Endothelial cell of umbilical vein (primary cell): ENCODE results near the gene PRDM2. TPM values are rescaled to one million over a fixed set of nuclear protein-coding genes. Genes with fewer than 3 reads are reported as not detected.

Source experiments
- BruUV-seq: library from RNA; stranded (reverse); fragments of 400-500 nt; replicated peaks from 2 replicates; lab custom pipeline; 2021; lab: Mats Ljungman, UMichigan
- CTCF ChIA-PET: fragments of 300-600, 350-600 bp; sonication (Branson Sonifier 250); formaldehyde crosslinking; loops from one replicate; lab custom pipeline; 2021; ENCODE audit warnings: antibody characterized with exemption, inconsistent platforms; lab: Charles Lee
- POLR2A ChIA-PET: fragments of 300-600, 350-600 bp; sonication (Branson Sonifier 250); formaldehyde crosslinking; loops from one replicate; lab custom pipeline; 2021; ENCODE audit warnings: antibody characterized with exemption, inconsistent platforms; lab: Charles Lee
- DNase-seq: peaks from one replicate; pipeline ENCODE4 v3.0.0-alpha.2; 2011; ENCODE audit warnings: low read depth, low spot score
- FAIRE-seq: peaks from 2 replicates; lab custom pipeline; 2011; peaks lifted over from hg19 to GRCh38; lab: Jason Lieb, UNC
- H2AFZ ChIP-seq: 2 replicates; pipeline ENCODE4 v1.6.0; 2012; ENCODE audit warnings: low read depth, low read length, control low read depth, inconsistent platforms
- H3K27ac ChIP-seq: 2 replicates; pipeline ENCODE4 v1.5.1; 2011; ENCODE audit warnings: low read depth, mild to moderate bottlenecking, control low read depth, low read length, moderate library complexity; ENCODE audit not compliant: insufficient read depth
- H3K27me3 ChIP-seq, 2 experiments: 2 replicates each; pipeline versions ENCODE4 v1.6.0 to v1.6.1; 2011; ENCODE audit warnings: low read length in 2 of 2, mixed read lengths in 1 of 2; ENCODE audit not compliant: control insufficient read depth in 2 of 2, insufficient read depth in 2 of 2
- H3K36me3 ChIP-seq, 2 experiments: 2 replicates in 1 of 2; 3 replicates in 1 of 2; pipeline ENCODE4 v1.5.1; 2011; ENCODE audit warnings: low read length in 2 of 2, mild to moderate bottlenecking in 1 of 2, moderate library complexity in 1 of 2; ENCODE audit not compliant: control insufficient read depth in 2 of 2, insufficient read depth in 2 of 2; ENCODE audit errors: extremely low read depth in 1 of 2
- H3K4me1 ChIP-seq: 3 replicates; pipeline ENCODE4 v1.5.1; 2011; ENCODE audit warnings: mild to moderate bottlenecking, low read length; ENCODE audit not compliant: control insufficient read depth, insufficient read depth; ENCODE audit errors: extremely low read depth
- H3K4me2 ChIP-seq: 2 replicates; pipeline ENCODE4 v1.6.1; 2011; ENCODE audit warnings: low read length, control low read depth, mixed read lengths; ENCODE audit not compliant: insufficient read depth
- H3K4me3 ChIP-seq, 3 experiments: fragments of 200-600 bp in 1 of 3; sonication (generic), shearing (Covaris generic) in 1 of 3; replicated peaks in 1 of 3; 2 replicates each; pipeline ENCODE4 v1.5.1; 2011 to 2016; ENCODE audit warnings: control low read depth in 3 of 3, low read length in 3 of 3, mild to moderate bottlenecking in 2 of 3, inconsistent platforms in 1 of 3, low read depth in 1 of 3, moderate library complexity in 1 of 3; ENCODE audit not compliant: insufficient read depth in 1 of 3
- H3K79me2 ChIP-seq: 2 replicates; pipeline ENCODE4 v1.6.0; 2012; ENCODE audit warnings: low read length, inconsistent platforms; ENCODE audit not compliant: control insufficient read depth, insufficient read depth
- H3K9ac ChIP-seq: replicated peaks from 2 replicates; pipeline ENCODE3; 2011; ENCODE audit warnings: low read length, control low read depth; ENCODE audit not compliant: insufficient read depth; ENCODE audit errors: extremely low read depth
- H3K9me1 ChIP-seq: replicated peaks from 3 replicates; pipeline ENCODE4 v1.6.0; 2011; ENCODE audit warnings: mild to moderate bottlenecking, low read length; ENCODE audit not compliant: control insufficient read depth, insufficient read depth; ENCODE audit errors: extremely low read depth
- H3K9me3 ChIP-seq: replicated peaks from 2 replicates; pipeline ENCODE4 v1.5.1; 2012; ENCODE audit warnings: low read length, inconsistent platforms; ENCODE audit not compliant: control insufficient read depth, insufficient read depth
- H4K20me1 ChIP-seq: replicated peaks from 2 replicates; pipeline ENCODE3; 2011; ENCODE audit warnings: mild to moderate bottlenecking, low read length; ENCODE audit not compliant: control insufficient read depth, insufficient read depth; ENCODE audit errors: extremely low read depth
- CTCF ChIP-seq, 2 donors: IDR thresholded peaks; 1 replicate in 1 of 2; 2 replicates in 1 of 2; pipeline ENCODE4 v1.5.1; 2011; ENCODE audit warnings: low read length in 2 of 2, mild to moderate bottlenecking in 2 of 2, moderate library complexity in 2 of 2, control low read depth in 1 of 2, inconsistent platforms in 1 of 2, low read depth in 1 of 2; ENCODE audit not compliant: insufficient read depth in 1 of 2; ENCODE audit errors: extremely low read depth in 1 of 2
- EZH2 ChIP-seq: IDR thresholded peaks from 2 replicates; pipeline ENCODE4 v1.6.1; 2012; ENCODE audit warnings: borderline replicate concordance, low read depth, mild to moderate bottlenecking, moderate library complexity, low read length, inconsistent platforms; ENCODE audit not compliant: severe bottlenecking
- FOS ChIP-seq: IDR thresholded peaks from 2 replicates; pipeline ENCODE4 v1.6.1; 2011; ENCODE audit warnings: mild to moderate bottlenecking, low read length, moderate library complexity, borderline replicate concordance; ENCODE audit not compliant: insufficient read depth
- GATA2 ChIP-seq: IDR thresholded peaks from 2 replicates; pipeline ENCODE4 v1.7.0; 2011; ENCODE audit warnings: low read depth, mild to moderate bottlenecking, moderate library complexity, mixed read lengths, low read length; ENCODE audit not compliant: insufficient read length, insufficient read depth
- JUN ChIP-seq: IDR thresholded peaks from 2 replicates; pipeline ENCODE4 v1.6.1; 2011; ENCODE audit warnings: borderline replicate concordance, low read depth; ENCODE audit not compliant: insufficient read length, insufficient read depth
- MYC ChIP-seq: IDR thresholded peaks from one replicate; pipeline ENCODE4 v1.6.1; 2011; ENCODE audit warnings: mild to moderate bottlenecking, low read depth, low read length
- POLR2A ChIP-seq: IDR thresholded peaks from 2 replicates; pipeline ENCODE4 v1.6.1; 2012; ENCODE audit warnings: low read depth, mild to moderate bottlenecking, control low read depth, low read length
- POLR2AphosphoS5 ChIP-seq: IDR thresholded peaks from 2 replicates; pipeline ENCODE4 v1.6.1; 2012; ENCODE audit warnings: low read depth, mild to moderate bottlenecking, control low read depth, low read length, moderate library complexity; ENCODE audit not compliant: insufficient read depth
- dilution Hi-C: fragments of 300-500 bp; cut with MboI; formaldehyde crosslinking; loops from one replicate; pipeline ENCODE4 v1.15.0; 2019; ENCODE audit warnings: low sequenced_read_pairs; ENCODE audit not compliant: extremely low pct_ligation_motif_present
- intact Hi-C: fragments of 100-400 bp; cut with micrococcal nuclease; formaldehyde crosslinking; loops from one replicate; pipeline ENCODE4 v1.10.0; 2022
- polyA plus RNA-seq, 4 experiments: library from polyadenylated mRNA; depleted of rRNA in 3 of 4; stranded (reverse) in 3 of 4; unstranded in 1 of 4; fragments of >200 nt; gene quantifications; 2 replicates each; pipeline versions ENCODE4 v1.2.1 to v1.2.3, GENCODE V29; 2011 to 2012; ENCODE audit warnings: missing spikeins in 1 of 4
- total RNA-seq: library from RNA; stranded (reverse); gene quantifications from 2 replicates; pipeline ENCODE4 v1.2.3, GENCODE V29; 2021
- TF ChIP-seq, protein P1 (sequence below): IDR thresholded peaks from 2 replicates; pipeline ENCODE4 v1.6.1; 2011; ENCODE audit not compliant: insufficient read depth, insufficient read length

Gene PRDM2
- total and polyA plus RNA-seq, 2 donors (not counting 3 experiments of a cell fraction or from before 2014, with no cell fraction given) = 11.3 to 35.7 TPM

DNA sequence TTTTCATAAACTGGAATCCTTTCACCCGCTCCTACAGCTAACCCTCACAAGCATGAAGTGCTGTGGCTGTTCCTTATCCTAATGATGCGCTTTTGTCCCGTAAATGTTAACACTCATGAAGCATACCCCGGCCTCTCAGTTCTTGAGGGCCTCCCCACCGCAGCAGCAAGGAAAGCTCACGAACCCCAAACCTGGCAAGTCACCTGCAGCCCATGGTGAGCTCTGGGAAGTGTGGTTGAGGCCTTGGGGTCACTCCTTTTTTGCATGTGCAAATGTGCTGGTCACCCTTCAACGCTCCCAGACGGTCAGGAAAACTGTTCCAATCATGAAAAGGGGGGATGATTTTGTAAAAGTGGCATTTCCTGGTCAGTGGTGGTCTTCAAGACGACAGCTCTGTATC, 124.6 kb downstream of the PRDM2 start:
- no peak overlapping the region for H2AFZ ChIP-seq
- DNase-seq = no peak

More for the DNA sequence above, 124.6 kb downstream of the PRDM2 start:
- no peaks in the 10 kb centered on the region for H3K36me3 ChIP-seq
- H3K9me1 ChIP-seq = no peaks in the 10 kb centered on the region
- H4K20me1 ChIP-seq = no peaks in the 10 kb centered on the region
- H3K79me2 ChIP-seq = no peaks in the 10 kb centered on the region
- POLR2A ChIA-PET = no interaction called here
- no peak for FAIRE-seq
- no peak overlapping the region for H3K9ac ChIP-seq
- CTCF ChIA-PET = no interaction called here
- intact Hi-C loops (no loop called here), dilution Hi-C loops (no loop called here)
- no peak overlapping the region for H3K4me2 ChIP-seq
- no peak overlapping the region for H3K27ac ChIP-seq
- no peak overlapping the region for H3K4me3 ChIP-seq
- H3K9me3 ChIP-seq = no peaks in the 10 kb centered on the region
- no peaks in the 10 kb centered on the region for H3K27me3 ChIP-seq
- no TSS peak for BruUV-seq
- H3K4me1 ChIP-seq = no peaks in the 10 kb centered on the region
- TF ChIP-seq EZH2 (no peak), CTCF (IDR thresholded peaks at IDR 0.05; ENCODE audit: extremely low read depth in 1 of 2, insufficient read depth in 1 of 2, low read depth in 1 of 2, low read length in 2 of 2) (no peak), POLR2A (no peak), POLR2AphosphoS5 (no peak), MYC (no peak), FOS (no peak), GATA2 (no peak), JUN (no peak)
- TF ChIP-seq, protein P1, sequence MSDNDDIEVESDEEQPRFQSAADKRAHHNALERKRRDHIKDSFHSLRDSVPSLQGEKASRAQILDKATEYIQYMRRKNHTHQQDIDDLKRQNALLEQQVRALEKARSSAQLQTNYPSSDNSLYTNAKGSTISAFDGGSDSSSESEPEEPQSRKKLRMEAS = no peak
